ENCODE measurements around the gene OLFML1.
A peak's percentile ranks its signal among the peaks of the same experiment; 100 is the strongest.

DNA sequence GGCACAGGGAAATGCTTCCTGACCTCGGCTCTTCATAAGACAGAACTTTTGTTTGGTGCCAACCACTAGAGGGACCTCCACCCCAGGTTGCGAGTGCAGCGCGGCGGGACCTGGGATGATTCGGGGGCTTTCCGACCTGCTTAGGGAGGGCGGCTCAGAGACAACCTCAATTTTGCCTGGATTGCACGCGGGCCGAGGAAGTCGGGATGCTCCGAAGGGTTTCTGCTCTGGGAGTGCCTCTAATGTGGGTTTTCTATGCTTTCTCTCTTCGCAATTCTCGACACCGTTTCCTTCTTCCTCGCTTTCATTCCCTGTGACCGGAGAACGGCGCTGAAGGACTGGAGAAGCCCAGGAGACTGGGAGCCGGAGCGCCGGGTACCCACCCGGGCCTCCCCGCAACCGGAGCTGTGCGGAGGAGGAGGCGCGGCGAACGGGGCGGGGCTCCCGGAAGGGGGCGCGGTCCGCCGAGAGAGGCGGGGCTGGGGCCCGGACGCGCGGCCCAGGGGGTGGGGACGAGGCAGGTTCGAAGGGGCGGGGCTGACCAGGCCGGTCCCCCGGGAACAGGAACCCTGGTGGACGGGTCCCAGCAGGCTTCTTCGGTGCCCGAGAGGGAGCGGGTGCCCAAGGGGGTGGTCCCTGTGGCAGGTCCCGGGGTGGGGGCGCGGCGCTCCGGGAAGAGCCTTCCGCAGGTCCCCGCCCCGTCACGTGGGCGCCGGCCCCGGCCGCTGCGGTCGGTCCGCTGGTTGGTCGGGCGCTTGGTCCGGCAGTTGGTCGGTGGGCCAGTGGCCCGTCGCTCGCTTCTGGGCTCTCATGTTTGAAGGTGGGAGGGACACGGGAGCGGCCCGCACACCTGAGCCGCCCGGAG lies 28.2 kb downstream of the OLFML1 start, which contains the start of gene PPFIBP2:
- TF ChIP-seq, protein P1, sequence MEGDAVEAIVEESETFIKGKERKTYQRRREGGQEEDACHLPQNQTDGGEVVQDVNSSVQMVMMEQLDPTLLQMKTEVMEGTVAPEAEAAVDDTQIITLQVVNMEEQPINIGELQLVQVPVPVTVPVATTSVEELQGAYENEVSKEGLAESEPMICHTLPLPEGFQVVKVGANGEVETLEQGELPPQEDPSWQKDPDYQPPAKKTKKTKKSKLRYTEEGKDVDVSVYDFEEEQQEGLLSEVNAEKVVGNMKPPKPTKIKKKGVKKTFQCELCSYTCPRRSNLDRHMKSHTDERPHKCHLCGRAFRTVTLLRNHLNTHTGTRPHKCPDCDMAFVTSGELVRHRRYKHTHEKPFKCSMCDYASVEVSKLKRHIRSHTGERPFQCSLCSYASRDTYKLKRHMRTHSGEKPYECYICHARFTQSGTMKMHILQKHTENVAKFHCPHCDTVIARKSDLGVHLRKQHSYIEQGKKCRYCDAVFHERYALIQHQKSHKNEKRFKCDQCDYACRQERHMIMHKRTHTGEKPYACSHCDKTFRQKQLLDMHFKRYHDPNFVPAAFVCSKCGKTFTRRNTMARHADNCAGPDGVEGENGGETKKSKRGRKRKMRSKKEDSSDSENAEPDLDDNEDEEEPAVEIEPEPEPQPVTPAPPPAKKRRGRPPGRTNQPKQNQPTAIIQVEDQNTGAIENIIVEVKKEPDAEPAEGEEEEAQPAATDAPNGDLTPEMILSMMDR (IDR thresholded peaks at IDR 0.05) = peak; percentile 54 to 63 (median 57)
- peak; percentile 38 to 54 for TF ChIP-seq POLR2A (IDR thresholded peaks at IDR 0.05)

All from uterus (tissue), 2 donors.